ENCODE measurements around the gene PRKAG2.

The PRKAG2 gene

GRCh38 chr7:151608031-151608551 is 268.8 kb downstream of the PRKAG2 start:
- H3K4me3 ChIP-seq (ENCODE audit: low read depth, low read length), result no peak overlapping the region
- TF ChIP-seq CTCF (IDR thresholded peaks at IDR 0.05; ENCODE audit: low read depth, low read length, missing control alignments), result peak; percentile 30
- no peak for DNase-seq (ENCODE audit: low read depth)
- in situ Hi-C loops (cut with HindIII; ENCODE audit: low sequenced_read_pairs), result loop anchor here (5.0 kb wide), 1 partner anchor 39 kb away; no protein-coding TSS in a partner anchor

- in situ Hi-C loops (cut with HindIII; ENCODE audit: low sequenced_read_pairs), result loop anchor here (5.0 kb wide), 1 partner anchor 40 kb away; no protein-coding TSS in a partner anchor
- no peak for TF ChIP-seq CTCF (IDR thresholded peaks at IDR 0.05; ENCODE audit: low read depth, low read length, missing control alignments)
- H3K4me3 ChIP-seq (ENCODE audit: low read depth, low read length), result no peak overlapping the region
- no peak for DNase-seq (ENCODE audit: low read depth)
These were observed 269.4 kb downstream of the PRKAG2 start for GRCh38 chr7:151607464-151607867.

GRCh38 chr7:151603951-151604350 is 273.0 kb downstream of the PRKAG2 start:
- no peak overlapping the region for H3K4me3 ChIP-seq (ENCODE audit: low read depth, low read length)
- no peak for DNase-seq (ENCODE audit: low read depth)
- in situ Hi-C loops (cut with HindIII; ENCODE audit: low sequenced_read_pairs), result no loop called here
- TF ChIP-seq CTCF (IDR thresholded peaks at IDR 0.05; ENCODE audit: low read depth, low read length, missing control alignments), result no peak

GRCh38 chr7:151601521-151602305 is 275.2 kb downstream of the PRKAG2 start:
- in situ Hi-C loops (cut with HindIII; ENCODE audit: low sequenced_read_pairs), result no loop called here
- no peak overlapping the region for H3K4me3 ChIP-seq (ENCODE audit: low read depth, low read length)
- no peak for TF ChIP-seq CTCF (IDR thresholded peaks at IDR 0.05; ENCODE audit: low read depth, low read length, missing control alignments)
- no peak for DNase-seq (ENCODE audit: low read depth)

- TF ChIP-seq CTCF (IDR thresholded peaks at IDR 0.05; ENCODE audit: low read depth, low read length, missing control alignments), result no peak
- in situ Hi-C loops (cut with HindIII; ENCODE audit: low sequenced_read_pairs), result no loop called here
- DNase-seq (ENCODE audit: low read depth), result no peak
- H3K4me3 ChIP-seq (ENCODE audit: low read depth, low read length), result no peak overlapping the region
These were observed 276.6 kb downstream of the PRKAG2 start for GRCh38 chr7:151600331-151600730.

GRCh38 chr7:151599401-151600227 is 277.3 kb downstream of the PRKAG2 start:
- in situ Hi-C loops (cut with HindIII; ENCODE audit: low sequenced_read_pairs), result no loop called here
- peak; percentile 85 for DNase-seq (ENCODE audit: low read depth)
- TF ChIP-seq CTCF (IDR thresholded peaks at IDR 0.05; ENCODE audit: low read depth, low read length, missing control alignments), result peak; percentile 25
- no peak overlapping the region for H3K4me3 ChIP-seq (ENCODE audit: low read depth, low read length)
